HCT116 (cell line): ENCODE results near the gene SLC27A4. TPM values are rescaled to one million over a fixed set of nuclear protein-coding genes. Genes with fewer than 3 reads are reported as not detected.
A peak's percentile ranks its signal among the peaks of the same experiment; 100 is the strongest.

Experiments
- CEBPB ChIP-seq: IDR thresholded peaks from 2 replicates; pipeline ENCODE4 v1.6.1; 2012; ENCODE audit warnings: low read depth
- CTCF ChIP-seq, 3 experiments: fragments of 200-600 bp in 1 of 3; sonication (generic) in 1 of 3; IDR thresholded peaks in 2 of 3; conservative IDR thresholded peaks in 1 of 3; 2 replicates each; pipeline ENCODE4 v1.5.1; 2012 to 2017; ENCODE audit warnings: low read depth in 2 of 3, low read length in 2 of 3, antibody characterized with exemption in 1 of 3, borderline replicate concordance in 1 of 3, control low read depth in 1 of 3, mild to moderate bottlenecking in 1 of 3, mixed read lengths in 1 of 3, mixed run types in 1 of 3, moderate library complexity in 1 of 3; ENCODE audit not compliant: insufficient read depth in 1 of 3
- EZH2 ChIP-seq: fragments of 200-600 bp; sonication (generic); IDR thresholded peaks from 2 replicates; pipeline ENCODE4 v1.6.1; 2017; ENCODE audit warnings: antibody characterized with exemption, mixed run types
- POLR2A ChIP-seq: IDR thresholded peaks from 2 replicates; pipeline ENCODE4 v1.7.0; 2011; ENCODE audit warnings: borderline replicate concordance; ENCODE audit not compliant: insufficient read depth, insufficient read length; ENCODE audit errors: extremely low read depth
- REST ChIP-seq: IDR thresholded peaks from 2 replicates; pipeline ENCODE4 v1.6.1; 2012; ENCODE audit warnings: low read depth
- SIN3A ChIP-seq: IDR thresholded peaks from 2 replicates; pipeline ENCODE4 v1.6.1; 2012; ENCODE audit warnings: low read depth
- ZBTB33 ChIP-seq: IDR thresholded peaks from 2 replicates; pipeline ENCODE4 v1.6.1; 2011; ENCODE audit warnings: mild to moderate bottlenecking, low read length, moderate library complexity; ENCODE audit not compliant: insufficient replicate concordance; ENCODE audit errors: extremely low read depth
- ZFX ChIP-seq: fragments of 450-650 bp; IDR thresholded peaks from 2 replicates; pipeline ENCODE4 v1.6.1; 2017
- total RNA-seq: library from RNA; stranded (reverse); gene quantifications from one replicate; pipeline ENCODE4 v1.2.1, GENCODE V29; 2021; ENCODE audit not compliant: unreplicated experiment

SLC27A4 gene
- total RNA-seq, 1 experiment from 2014 or later = 33.9 TPM

- TF ChIP-seq ZBTB33 = no peak
- TF ChIP-seq POLR2A = peak; percentile 74
- TF ChIP-seq ZFX = peak; percentile 51; the same call in 1 of the 2 replicates
- no peak for TF ChIP-seq CEBPB
- no peak for TF ChIP-seq REST
- 0 out of 6 replicates have a peak, but pooled peaks of 1 of the 3 experiments have one; percentile 16 for TF ChIP-seq CTCF (IDR thresholded peaks at IDR 0.05 in 2 of 3, conservative IDR thresholded peaks at IDR 0.05 in 1 of 3; ENCODE audit: borderline replicate concordance in 1 of 3, insufficient read depth in 1 of 3, low read depth in 2 of 3, low read length in 2 of 3)
- no peak for TF ChIP-seq EZH2
- TF ChIP-seq SIN3A = no peak
Measured at GRCh38 chr9:128370752-128371629, 30.7 kb downstream of the SLC27A4 start, which contains the start of gene URM1 (continued).
